HCT116 (cell line): ENCODE results near the gene SHTN1. TPM values are rescaled to one million over a fixed set of nuclear protein-coding genes. Genes with fewer than 3 reads are reported as not detected.

Experiments
- ATAC-seq: fragments of 200-7000 bp; cut with Tn5 transposase; 2 replicates; pipeline ENCODE4 v1.9.1; 2020; ENCODE audit warnings: mild to moderate bottlenecking, moderate library complexity
- BruUV-seq: library from RNA; stranded (reverse); fragments of 400-500 nt; replicated peaks from 2 replicates; lab custom pipeline; 2021; lab: Mats Ljungman, UMichigan
- CTCF ChIA-PET: fragments of 300-600 bp; sonication (Branson Sonifier 250); formaldehyde crosslinking; loops from one replicate; lab custom pipeline; 2021; ENCODE audit warnings: antibody characterized with exemption; lab: Charles Lee
- POLR2A ChIA-PET: fragments of 300-600, 350-600 bp; sonication (Branson Sonifier 250); formaldehyde crosslinking; loops from one replicate; lab custom pipeline; 2021; ENCODE audit warnings: antibody characterized with exemption; lab: Charles Lee
- RAD21 ChIA-PET, 2 experiments: fragments of 300-600 bp; sonication (Branson Sonifier 250); formaldehyde crosslinking; loops; one replicate each; lab custom pipeline; 2023; ENCODE audit warnings: low total read pairs in 2 of 2; ENCODE audit not compliant: uncharacterized antibody in 2 of 2, unreplicated experiment in 2 of 2, low non-redundant PET in 1 of 2; lab: Charles Lee
- DNase-seq: peaks from one replicate; pipeline ENCODE4 v3.0.0-alpha.2; 2010; ENCODE audit warnings: low read depth, low spot score
- H2AFZ ChIP-seq: fragments of 200-600 bp; shearing (Covaris generic), sonication (generic); 2 replicates; pipeline ENCODE4 v1.6.1; 2017; ENCODE audit warnings: low read depth, mixed run types, mixed read lengths, antibody characterized with exemption, low read length; ENCODE audit not compliant: poor library complexity, severe bottlenecking
- H3K27ac ChIP-seq: 2 replicates; pipeline ENCODE4 v1.5.1; 2012; ENCODE audit warnings: low read depth, low read length
- H3K27me3 ChIP-seq: fragments of 200-600 bp; sonication (generic); 2 replicates; pipeline ENCODE4 v1.6.1; 2016; ENCODE audit warnings: mixed run types, low read length, mixed read lengths; ENCODE audit not compliant: insufficient read depth
- H3K36me3 ChIP-seq, 2 experiments: fragments of 200-500 bp in 1 of 2; fragments of 200-600 bp in 1 of 2; sonication (Bioruptor generic) in 1 of 2; sonication (generic) in 1 of 2; 2 replicates each; pipeline versions ENCODE4 v1.5.1 to v1.6.1; 2014 to 2016; ENCODE audit warnings: low read length in 2 of 2, inconsistent platforms in 1 of 2, mixed read lengths in 1 of 2, mixed run types in 1 of 2; ENCODE audit not compliant: insufficient read depth in 2 of 2, control insufficient read depth in 1 of 2
- H3K4me1 ChIP-seq, 2 experiments: fragments of 200-600 bp in 1 of 2; sonication (generic) in 1 of 2; 2 replicates each; pipeline versions ENCODE4 v1.5.1 to v1.6.1; 2012 to 2017; ENCODE audit warnings: low read length in 2 of 2, inconsistent platforms in 1 of 2, mild to moderate bottlenecking in 1 of 2, mixed read lengths in 1 of 2, mixed run types in 1 of 2, moderate library complexity in 1 of 2; ENCODE audit not compliant: insufficient read depth in 2 of 2, control insufficient read depth in 1 of 2
- H3K4me2 ChIP-seq: fragments of 200-600 bp; sonication (generic); 2 replicates; pipeline ENCODE4 v1.6.1; 2017; ENCODE audit warnings: mixed run types, low read length, mixed read lengths
- H3K4me3 ChIP-seq, 2 experiments: fragments of 200-600 bp in 1 of 2; sonication (generic) in 1 of 2; replicated peaks in 1 of 2; 2 replicates each; pipeline ENCODE4 v1.5.1; 2011 to 2016; ENCODE audit warnings: low read length in 2 of 2, control low read depth in 1 of 2, low read depth in 1 of 2, mild to moderate bottlenecking in 1 of 2, mixed read lengths in 1 of 2, mixed run types in 1 of 2
- H3K79me2 ChIP-seq: fragments of 200-600 bp; sonication (generic); 2 replicates; pipeline ENCODE4 v1.6.1; 2017; ENCODE audit warnings: mild to moderate bottlenecking, mixed run types, low read length, moderate library complexity, mixed read lengths; ENCODE audit not compliant: insufficient read depth
- H3K9ac ChIP-seq: fragments of 200-600 bp; sonication (generic); 2 replicates; pipeline ENCODE4 v1.6.1; 2016; ENCODE audit warnings: low read length, mixed read lengths
- H3K9me2 ChIP-seq: fragments of 200-600 bp; sonication (generic), shearing (Covaris generic); 2 replicates; pipeline ENCODE4 v1.6.1; 2017; ENCODE audit warnings: mixed run types, mild to moderate bottlenecking, moderate library complexity; ENCODE audit not compliant: insufficient read depth
- H3K9me3 ChIP-seq, 2 experiments: fragments of 200-500 bp in 1 of 2; fragments of 200-600 bp in 1 of 2; sonication (Bioruptor generic) in 1 of 2; sonication (generic) in 1 of 2; 2 replicates each; pipeline ENCODE4 v1.6.1; 2014 to 2017; ENCODE audit warnings: low read length in 2 of 2, mixed read lengths in 2 of 2, inconsistent platforms in 1 of 2, low read depth in 1 of 2, mild to moderate bottlenecking in 1 of 2, mixed run types in 1 of 2, moderate library complexity in 1 of 2; ENCODE audit not compliant: control insufficient read depth in 1 of 2, insufficient read depth in 1 of 2
- H4K20me1 ChIP-seq: fragments of 200-600 bp; sonication (generic), shearing (Covaris generic); 2 replicates; pipeline ENCODE4 v1.6.1; 2017; ENCODE audit warnings: mixed run types, mild to moderate bottlenecking, moderate library complexity; ENCODE audit not compliant: insufficient read depth
- CBX3 ChIP-seq: IDR thresholded peaks from 2 replicates; pipeline ENCODE4 v1.6.1; 2012; ENCODE audit warnings: low read depth
- CEBPB ChIP-seq: IDR thresholded peaks from 2 replicates; pipeline ENCODE4 v1.6.1; 2012; ENCODE audit warnings: low read depth
- CTCF ChIP-seq, 3 experiments: fragments of 200-600 bp in 1 of 3; sonication (generic) in 1 of 3; IDR thresholded peaks in 2 of 3; conservative IDR thresholded peaks in 1 of 3; 2 replicates each; pipeline ENCODE4 v1.5.1; 2012 to 2017; ENCODE audit warnings: low read depth in 2 of 3, low read length in 2 of 3, antibody characterized with exemption in 1 of 3, borderline replicate concordance in 1 of 3, control low read depth in 1 of 3, mild to moderate bottlenecking in 1 of 3, mixed read lengths in 1 of 3, mixed run types in 1 of 3, moderate library complexity in 1 of 3; ENCODE audit not compliant: insufficient read depth in 1 of 3
- EGR1 ChIP-seq: IDR thresholded peaks from 2 replicates; pipeline ENCODE4 v1.6.1; 2012; ENCODE audit warnings: low read depth
- ELF1 ChIP-seq: IDR thresholded peaks from 2 replicates; pipeline ENCODE4 v1.6.1; 2012; ENCODE audit warnings: low read depth, borderline replicate concordance
- EZH2 ChIP-seq: fragments of 200-600 bp; sonication (generic); IDR thresholded peaks from 2 replicates; pipeline ENCODE4 v1.6.1; 2017; ENCODE audit warnings: antibody characterized with exemption, mixed run types
- FOSL1 ChIP-seq: IDR thresholded peaks from 2 replicates; pipeline ENCODE4 v1.6.1; 2012; ENCODE audit warnings: low read depth
- MAX ChIP-seq: IDR thresholded peaks from 2 replicates; pipeline ENCODE4 v1.6.1; 2012
- POLR2A ChIP-seq: IDR thresholded peaks from 2 replicates; pipeline ENCODE4 v1.7.0; 2011; ENCODE audit warnings: borderline replicate concordance; ENCODE audit not compliant: insufficient read depth, insufficient read length; ENCODE audit errors: extremely low read depth
- RAD21 ChIP-seq: IDR thresholded peaks from 2 replicates; pipeline ENCODE4 v1.6.1; 2012; ENCODE audit warnings: low read depth, mild to moderate bottlenecking
- SIN3A ChIP-seq: IDR thresholded peaks from 2 replicates; pipeline ENCODE4 v1.6.1; 2012; ENCODE audit warnings: low read depth
- SP1 ChIP-seq: IDR thresholded peaks from 2 replicates; pipeline ENCODE4 v1.6.1; 2012; ENCODE audit warnings: low read depth
- SRF ChIP-seq: IDR thresholded peaks from 2 replicates; pipeline ENCODE4 v1.6.1; 2012; ENCODE audit warnings: low read depth
- TCF7L2 ChIP-seq: IDR thresholded peaks from 2 replicates; pipeline ENCODE4 v1.7.0; 2011; ENCODE audit warnings: borderline replicate concordance, inconsistent platforms; ENCODE audit not compliant: insufficient read depth, insufficient read length; ENCODE audit errors: extremely low read depth
- ZBTB33 ChIP-seq: IDR thresholded peaks from 2 replicates; pipeline ENCODE4 v1.6.1; 2011; ENCODE audit warnings: mild to moderate bottlenecking, low read length, moderate library complexity; ENCODE audit not compliant: insufficient replicate concordance; ENCODE audit errors: extremely low read depth
- ZFX ChIP-seq: fragments of 450-650 bp; IDR thresholded peaks from 2 replicates; pipeline ENCODE4 v1.6.1; 2017
- ZNF274 ChIP-seq: fragments of 200-500 bp; sonication (Bioruptor generic); IDR thresholded peaks from 2 replicates; pipeline ENCODE4 v1.6.1; 2014; ENCODE audit warnings: mild to moderate bottlenecking, low read depth, low read length, inconsistent platforms
- intact Hi-C: fragments of 100-400 bp; cut with micrococcal nuclease; formaldehyde crosslinking; loops from 2 replicates; pipeline ENCODE4 v1.10.0; 2022
- total RNA-seq: library from RNA; stranded (reverse); gene quantifications from one replicate; pipeline ENCODE4 v1.2.1, GENCODE V29; 2021; ENCODE audit not compliant: unreplicated experiment
- TF ChIP-seq, protein P1 (sequence below): IDR thresholded peaks from 2 replicates; pipeline ENCODE4 v1.6.1; 2012
- TF ChIP-seq, protein P2 (sequence below): IDR thresholded peaks from 2 replicates; pipeline ENCODE4 v1.6.1; 2012; ENCODE audit warnings: low read depth

SHTN1 gene
- total RNA-seq, 1 experiment from 2014 or later, result 64.0 TPM

DNA sequence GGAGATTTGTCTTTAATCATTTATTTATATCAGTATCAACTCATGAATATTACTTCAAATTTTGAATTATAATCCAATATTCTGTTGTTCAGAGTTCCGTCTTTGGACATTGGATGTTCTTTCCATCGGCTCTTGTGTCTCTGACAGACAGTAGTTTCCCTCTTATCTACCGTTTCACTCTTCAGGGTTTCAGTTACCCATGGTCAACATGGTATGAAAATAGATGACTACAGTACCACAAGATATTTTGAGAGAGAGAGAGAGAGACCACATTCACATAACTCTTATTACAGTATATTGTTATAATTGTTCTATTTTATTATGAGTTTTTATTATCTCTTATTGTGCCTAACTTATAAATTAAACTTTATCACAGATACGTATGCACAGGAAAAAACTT is 6.8 kb downstream of the SHTN1 start (continued):
- TF ChIP-seq MAX, result no peak
- no peak for TF ChIP-seq POLR2A
- no peak for TF ChIP-seq ZFX
- no peak for TF ChIP-seq ZNF274
- TF ChIP-seq EGR1, result no peak

DNA sequence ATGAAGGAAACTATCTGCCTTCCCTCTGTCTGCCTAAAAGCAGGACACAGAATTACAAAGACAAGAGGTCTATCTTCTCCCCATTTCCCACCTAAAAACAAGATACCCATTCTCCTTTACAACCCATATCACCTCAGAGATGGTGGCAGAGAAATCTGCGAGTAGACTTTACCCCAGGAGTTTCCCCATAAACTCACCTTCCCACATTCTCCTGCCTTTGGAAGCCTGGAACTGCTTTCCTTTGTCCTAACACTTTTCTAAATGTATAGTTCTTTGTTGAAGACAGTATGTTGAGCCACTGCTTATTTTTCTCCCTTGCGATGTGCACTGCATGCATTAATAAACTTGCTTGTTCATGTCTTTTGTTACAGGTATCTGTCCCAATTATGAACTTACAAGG is 8.0 kb downstream of the SHTN1 start:
- CTCF ChIA-PET, result no interaction called here
- TF ChIP-seq TCF7L2 (no peak), ZNF274 (no peak), ZFX (no peak), SP1 (no peak), CBX3 (no peak), RAD21 (no peak), CEBPB (no peak), CTCF (IDR thresholded peaks at IDR 0.05 in 2 of 3, conservative IDR thresholded peaks at IDR 0.05 in 1 of 3; ENCODE audit: borderline replicate concordance in 1 of 3, insufficient read depth in 1 of 3, low read depth in 2 of 3, low read length in 2 of 3) (no peak), SRF (no peak), MAX (no peak), ZBTB33 (no peak), ELF1 (no peak), SIN3A (no peak), EZH2 (no peak), FOSL1 (no peak)
- TF ChIP-seq, protein P1, sequence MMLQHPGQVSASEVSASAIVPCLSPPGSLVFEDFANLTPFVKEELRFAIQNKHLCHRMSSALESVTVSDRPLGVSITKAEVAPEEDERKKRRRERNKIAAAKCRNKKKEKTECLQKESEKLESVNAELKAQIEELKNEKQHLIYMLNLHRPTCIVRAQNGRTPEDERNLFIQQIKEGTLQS, result no peak
- TF ChIP-seq, protein P2, sequence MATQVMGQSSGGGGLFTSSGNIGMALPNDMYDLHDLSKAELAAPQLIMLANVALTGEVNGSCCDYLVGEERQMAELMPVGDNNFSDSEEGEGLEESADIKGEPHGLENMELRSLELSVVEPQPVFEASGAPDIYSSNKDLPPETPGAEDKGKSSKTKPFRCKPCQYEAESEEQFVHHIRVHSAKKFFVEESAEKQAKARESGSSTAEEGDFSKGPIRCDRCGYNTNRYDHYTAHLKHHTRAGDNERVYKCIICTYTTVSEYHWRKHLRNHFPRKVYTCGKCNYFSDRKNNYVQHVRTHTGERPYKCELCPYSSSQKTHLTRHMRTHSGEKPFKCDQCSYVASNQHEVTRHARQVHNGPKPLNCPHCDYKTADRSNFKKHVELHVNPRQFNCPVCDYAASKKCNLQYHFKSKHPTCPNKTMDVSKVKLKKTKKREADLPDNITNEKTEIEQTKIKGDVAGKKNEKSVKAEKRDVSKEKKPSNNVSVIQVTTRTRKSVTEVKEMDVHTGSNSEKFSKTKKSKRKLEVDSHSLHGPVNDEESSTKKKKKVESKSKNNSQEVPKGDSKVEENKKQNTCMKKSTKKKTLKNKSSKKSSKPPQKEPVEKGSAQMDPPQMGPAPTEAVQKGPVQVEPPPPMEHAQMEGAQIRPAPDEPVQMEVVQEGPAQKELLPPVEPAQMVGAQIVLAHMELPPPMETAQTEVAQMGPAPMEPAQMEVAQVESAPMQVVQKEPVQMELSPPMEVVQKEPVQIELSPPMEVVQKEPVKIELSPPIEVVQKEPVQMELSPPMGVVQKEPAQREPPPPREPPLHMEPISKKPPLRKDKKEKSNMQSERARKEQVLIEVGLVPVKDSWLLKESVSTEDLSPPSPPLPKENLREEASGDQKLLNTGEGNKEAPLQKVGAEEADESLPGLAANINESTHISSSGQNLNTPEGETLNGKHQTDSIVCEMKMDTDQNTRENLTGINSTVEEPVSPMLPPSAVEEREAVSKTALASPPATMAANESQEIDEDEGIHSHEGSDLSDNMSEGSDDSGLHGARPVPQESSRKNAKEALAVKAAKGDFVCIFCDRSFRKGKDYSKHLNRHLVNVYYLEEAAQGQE, result no peak
- RAD21 ChIA-PET, result no interaction called here

More for the DNA sequence above, 8.0 kb downstream of the SHTN1 start:
- H3K9me2 ChIP-seq, result no peaks in the 10 kb centered on the region
- H3K4me2 ChIP-seq, result no peak overlapping the region
- no peak for DNase-seq
- ATAC-seq, result no peak
- H2AFZ ChIP-seq, result no peak overlapping the region
- no peak overlapping the region for H3K9ac ChIP-seq
- no peaks in the 10 kb centered on the region for H3K4me1 ChIP-seq
- POLR2A ChIA-PET, result no interaction called here
- peaks cover 10% of the 10 kb centered on the region; the same call in 1 of the 2 replicates for H4K20me1 ChIP-seq
- BruUV-seq, result no TSS peak
- no peaks in the 10 kb centered on the region for H3K36me3 ChIP-seq
- no peaks in the 10 kb centered on the region for H3K27me3 ChIP-seq
- no peaks in the 10 kb centered on the region for H3K9me3 ChIP-seq
- intact Hi-C loops, result no loop called here
- H3K27ac ChIP-seq, result no peak overlapping the region
- peaks cover 97% of the 10 kb centered on the region for H3K79me2 ChIP-seq
- no peak overlapping the region for H3K4me3 ChIP-seq
